HepG2 (cell line): ENCODE measurements around the gene PLVAP. TPM values are rescaled to one million over a fixed set of nuclear protein-coding genes. Genes with fewer than 3 reads are reported as not detected.

ENCODE experiments used
- ATAC-seq: fragments of 200-7000 bp; cut with Tn5 transposase; 3 replicates; pipeline ENCODE4 v1.9.1; 2020; ENCODE audit warnings: mild to moderate bottlenecking, moderate library complexity
- BruUV-seq: library from RNA; stranded (reverse); fragments of 400-500 nt; replicated peaks from 2 replicates; lab custom pipeline; 2021; lab: Mats Ljungman, UMichigan
- CTCF ChIA-PET: fragments of 300-600 bp; formaldehyde crosslinking; extraction: SDS; loops from one replicate; lab custom pipeline; 2021; ENCODE audit warnings: low total read pairs, inconsistent platforms, low intra/inter-chr PET ratio; lab: Yijun Ruan, JAX
- POLR2A ChIA-PET: fragments of 350-600 bp; sonication (Branson Sonifier 250); formaldehyde crosslinking; loops from one replicate; lab custom pipeline; 2020; ENCODE audit warnings: antibody characterized with exemption, inconsistent platforms; lab: Yijun Ruan, JAX
- DNase-seq: peaks from one replicate; pipeline ENCODE4 v3.0.0-alpha.2; 2015; ENCODE audit warnings: low spot score
- FAIRE-seq: peaks from 3 replicates; lab custom pipeline; 2011; peaks lifted over from hg19 to GRCh38; lab: Jason Lieb, UNC
- H2AFZ ChIP-seq: one replicate; pipeline ENCODE4 v1.6.1; 2011; ENCODE audit warnings: low read length, inconsistent platforms
- H3K27ac ChIP-seq: fragments of 300-600 bp; 3 replicates; pipeline ENCODE4 v1.8.0; 2011; ENCODE audit warnings: mixed run types, mild to moderate bottlenecking, mixed read lengths, low read length, inconsistent platforms; ENCODE audit not compliant: insufficient read depth; ENCODE audit errors: extremely low read length
- H3K27me3 ChIP-seq, 2 experiments: fragments of 200-600 bp in 1 of 2; 2 replicates in 1 of 2; 3 replicates in 1 of 2; pipeline versions ENCODE4 v1.6.0 to v1.8.0; 2011; ENCODE audit warnings: low read length in 2 of 2, mild to moderate bottlenecking in 2 of 2, moderate library complexity in 2 of 2, inconsistent platforms in 1 of 2; ENCODE audit not compliant: insufficient read depth in 2 of 2, control insufficient read depth in 1 of 2
- H3K36me3 ChIP-seq, 2 experiments: fragments of 200-600 bp in 1 of 2; replicated peaks in 1 of 2; 2 replicates in 1 of 2; 3 replicates in 1 of 2; pipeline versions ENCODE4 v1.5.1 to v1.8.0; 2011; ENCODE audit warnings: low read length in 2 of 2, inconsistent platforms in 1 of 2; ENCODE audit not compliant: insufficient read depth in 2 of 2, control insufficient read depth in 1 of 2
- H3K4me1 ChIP-seq: 2 replicates; pipeline ENCODE4 v1.5.1; 2012; ENCODE audit warnings: low read length, inconsistent platforms; ENCODE audit not compliant: insufficient read depth
- H3K4me2 ChIP-seq: 2 replicates; pipeline ENCODE4 v1.6.0; 2011; ENCODE audit warnings: low read depth, low read length, inconsistent platforms
- H3K4me3 ChIP-seq, 3 experiments: fragments of 200-600 bp in 1 of 3; sonication (generic), shearing (Covaris generic) in 1 of 3; replicated peaks in 1 of 3; 2 replicates each; pipeline ENCODE4 v1.5.1; 2011 to 2016; ENCODE audit warnings: low read length in 3 of 3, inconsistent platforms in 2 of 3, low read depth in 2 of 3, mild to moderate bottlenecking in 2 of 3, control low read depth in 1 of 3, mixed read lengths in 1 of 3; ENCODE audit not compliant: insufficient read depth in 1 of 3
- H3K79me2 ChIP-seq: one replicate; pipeline ENCODE4 v1.6.1; 2011; ENCODE audit warnings: low read length, inconsistent platforms; ENCODE audit not compliant: insufficient read depth
- H3K9ac ChIP-seq: 2 replicates; pipeline ENCODE4 v1.6.0; 2011; ENCODE audit warnings: mild to moderate bottlenecking, low read depth, low read length, inconsistent platforms; ENCODE audit not compliant: insufficient read depth
- H3K9me3 ChIP-seq: 2 replicates; pipeline ENCODE4 v1.5.1; 2012; ENCODE audit warnings: mild to moderate bottlenecking, low read length
- H4K20me1 ChIP-seq: 2 replicates; pipeline ENCODE4 v1.6.0; 2011; ENCODE audit warnings: inconsistent platforms, mild to moderate bottlenecking, low read length, moderate library complexity; ENCODE audit not compliant: insufficient read depth
- GATA4 ChIP-seq: sonication (generic); IDR thresholded peaks from 2 replicates; pipeline ENCODE4 v1.6.1; 2016; ENCODE audit warnings: antibody characterized with exemption, low read depth, borderline replicate concordance
- KIAA2018 ChIP-seq: sonication (generic); formaldehyde crosslinking; IDR thresholded peaks from 2 replicates; pipeline ENCODE4 v1.5.0; 2020; ENCODE audit warnings: mild to moderate bottlenecking, missing genetic modification reagents, borderline replicate concordance
- NCOA1 ChIP-seq: sonication (generic); formaldehyde crosslinking; IDR thresholded peaks from 2 replicates; pipeline ENCODE4 v1.9.0; 2021; ENCODE audit warnings: missing genetic modification reagents
- PHB2 ChIP-seq: fragments of 450-650 bp; IDR thresholded peaks from 2 replicates; pipeline ENCODE4 v1.6.1; 2018; ENCODE audit not compliant: partially characterized antibody
- ZFP91 ChIP-seq: sonication (generic); formaldehyde crosslinking; IDR thresholded peaks from 2 replicates; pipeline ENCODE4 v1.9.0; 2022; ENCODE audit warnings: missing genetic modification reagents, mild to moderate bottlenecking, borderline replicate concordance
- WGBS: methylation state at CpG from one replicate; pipeline ENCODE4 v1.1.6; 2017; ENCODE audit warnings: low lambda C conversion rate; 5-methylcytosine and 5-hydroxymethylcytosine counted together
- in situ Hi-C: cut with HindIII; loops from 2 replicates; pipeline ENCODE4 v1.10.0; 2017; ENCODE audit warnings: low pct_unique_long_range_greater_than_20kb; ENCODE audit not compliant: extremely low pct_ligation_motif_present
- intact Hi-C: fragments of 100-400 bp; cut with micrococcal nuclease; formaldehyde crosslinking; loops from one replicate; pipeline ENCODE4 v1.10.0; 2022; ENCODE audit not compliant: unreplicated experiment
- polyA plus RNA-seq, 8 experiments: library from polyadenylated mRNA; depleted of rRNA in 3 of 8; stranded (reverse) in 7 of 8; unstranded in 1 of 8; fragments of >200 nt; fragmentation: Illumina TruSeq in 4 of 8; extraction: Trizol in 4 of 8; gene quantifications; 2 replicates each; pipeline versions ENCODE4 v1.2.1 to v1.2.3, GENCODE V29; 2011 to 2016; ENCODE audit warnings: low read depth in 4 of 8, missing spikeins in 1 of 8, mixed read lengths in 1 of 8; ENCODE audit not compliant: insufficient read depth in 1 of 8
- total RNA-seq, 5 experiments: library from RNA; depleted of rRNA; stranded (reverse); fragments of >200 nt; fragmentation: Illumina TruSeq; extraction: Trizol; gene quantifications; 2 replicates each; pipeline ENCODE4 v1.2.3, GENCODE V29; 2016; ENCODE audit warnings: low read depth in 1 of 5

Gene PLVAP
- total and polyA plus RNA-seq, 2 of the 13 experiments (the other 11 are each of a cell fraction or from before 2014, with no cell fraction given), result 0.26 TPM; not detected in 1

- Histone ChIP-seq H3K9me3 (no peaks in the 10 kb centered on the region), H3K27ac (no peak overlapping the region), H3K4me1 (peaks cover 53% of the 10 kb centered on the region), H3K36me3 (peaks cover 0 to 1% of the 10 kb centered on the region in 2 experiments; a peak in 1 of 5 replicates), H3K4me3 (no peak overlapping the region), H4K20me1 (peaks cover 7% of the 10 kb centered on the region), H2AFZ (no peak overlapping the region), H3K4me2 (no peak overlapping the region), H3K79me2 (peaks cover 28% of the 10 kb centered on the region), H3K27me3 (no peaks in the 10 kb centered on the region; a peak in 1 of 5 replicates)
- ATAC-seq (no peak), FAIRE-seq (no peak)
- WGBS, result 94% methylated on average over 8 of the region's 8 CpGs
- intact Hi-C loops, result loop anchor here (2.0 kb wide), 1 partner anchor 29 kb away; the partner anchor contains the start of gene GTPBP3
- BruUV-seq, result no TSS peak
- TF ChIP-seq KIAA2018, result no peak
- no peak for TF ChIP-seq NCOA1 (CRISPR knock-in tag)
- no peak for TF ChIP-seq PHB2
- TF ChIP-seq GATA4, result no peak
- TF ChIP-seq ZFP91 (CRISPR knock-in tag), result no peak
- TF ChIP-seq, all 625 proteins: peak for 0
- H3K9ac ChIP-seq, result no peak overlapping the region
- DNase-seq, result no peak
- ChIA-PET CTCF (no interaction called here), POLR2A (interaction anchor here (0.6 to 3.1 kb wide), 6 partner anchors 26 to 1210 kb away, joined by 3 to 37 read pairs (median 7); partner anchors contain the start of genes ANO8, BABAM1 and USE1)
- in situ Hi-C loops, result no loop called here
Observed at GRCh38 chr19:17307876-17308377, 69.2 kb downstream of the PLVAP start.
